SK-N-SH (cell line): ENCODE results near the gene GRIN1. TPM values are rescaled to one million over a fixed set of nuclear protein-coding genes. Genes with fewer than 3 reads are reported as not detected.

Experiments used
- CTCF ChIA-PET: fragments of 300-600, 350-600 bp; formaldehyde crosslinking; extraction: SDS; loops from one replicate; lab custom pipeline; 2021; lab: Yijun Ruan, JAX
- POLR2A ChIA-PET: fragments of 350-600 bp; sonication (Branson Sonifier 250); formaldehyde crosslinking; extraction: SDS; loops from one replicate; lab custom pipeline; 2020; ENCODE audit warnings: antibody characterized with exemption, inconsistent platforms; lab: Yijun Ruan, JAX
- DNase-seq: peaks from one replicate; pipeline ENCODE4 v3.0.0; 2012
- H2AFZ ChIP-seq: fragments of 200-600 bp; sonication (generic); 2 replicates; pipeline ENCODE4 v1.8.1; 2016; ENCODE audit warnings: antibody characterized with exemption, mild to moderate bottlenecking, low read depth
- H3F3A ChIP-seq: fragments of 200-600 bp; sonication (generic); replicated peaks from 2 replicates; pipeline ENCODE3; 2016; ENCODE audit warnings: antibody characterized with exemption, mild to moderate bottlenecking; ENCODE audit not compliant: insufficient read depth
- H3K27ac ChIP-seq, 2 experiments: fragments of 200-500 bp in 1 of 2; fragments of 200-600 bp in 1 of 2; sonication (Bioruptor generic) in 1 of 2; sonication (generic), shearing (Covaris generic) in 1 of 2; 2 replicates each; pipeline versions ENCODE4 v1.5.1 to v1.6.1; 2014 to 2016; ENCODE audit warnings: low read depth in 2 of 2, inconsistent platforms in 1 of 2, low read length in 1 of 2, mild to moderate bottlenecking in 1 of 2, mixed read lengths in 1 of 2
- H3K27me3 ChIP-seq: fragments of 200-600 bp; sonication (generic), shearing (Covaris generic); 2 replicates; pipeline ENCODE4 v1.6.1; 2016; ENCODE audit warnings: mixed run types; ENCODE audit not compliant: insufficient read depth
- H3K36me3 ChIP-seq, 2 experiments: fragments of 200-500 bp in 1 of 2; fragments of 200-600 bp in 1 of 2; sonication (Bioruptor generic) in 1 of 2; sonication (generic) in 1 of 2; replicated peaks in 1 of 2; 2 replicates each; pipeline versions ENCODE3 to v1.5.1; 2014 to 2016; ENCODE audit warnings: low read length in 1 of 2, mild to moderate bottlenecking in 1 of 2; ENCODE audit not compliant: insufficient read depth in 2 of 2, control insufficient read depth in 1 of 2
- H3K4me1 ChIP-seq, 2 experiments: fragments of 200-500 bp in 1 of 2; fragments of 200-600 bp in 1 of 2; sonication (Bioruptor generic) in 1 of 2; sonication (generic), shearing (Covaris generic) in 1 of 2; 2 replicates each; pipeline versions ENCODE4 v1.5.1 to v1.6.1; 2014 to 2016; ENCODE audit warnings: low read depth in 1 of 2, low read length in 1 of 2, mixed run types in 1 of 2; ENCODE audit not compliant: insufficient read depth in 2 of 2, control insufficient read depth in 1 of 2
- H3K4me2 ChIP-seq: fragments of 200-600 bp; sonication (generic), shearing (Covaris generic); 2 replicates; pipeline ENCODE4 v1.6.1; 2017; ENCODE audit warnings: mixed run types
- H3K4me3 ChIP-seq, 2 experiments: fragments of 200-500 bp in 1 of 2; fragments of 200-600 bp in 1 of 2; sonication (Bioruptor generic) in 1 of 2; sonication (generic), shearing (Covaris generic) in 1 of 2; 2 replicates each; pipeline versions ENCODE4 v1.5.1 to v1.8.1; 2014 to 2016; ENCODE audit warnings: low read depth in 2 of 2, inconsistent platforms in 1 of 2, low read length in 1 of 2, mild to moderate bottlenecking in 1 of 2, mixed read lengths in 1 of 2, moderate library complexity in 1 of 2
- H3K79me2 ChIP-seq: fragments of 200-600 bp; sonication (generic); 2 replicates; pipeline ENCODE4 v1.8.1; 2017; ENCODE audit warnings: mild to moderate bottlenecking; ENCODE audit not compliant: insufficient read depth
- H3K9ac ChIP-seq: fragments of 200-600 bp; sonication (generic); 2 replicates; pipeline ENCODE4 v1.6.1; 2017; ENCODE audit warnings: mixed run types
- H3K9me2 ChIP-seq: fragments of 200-600 bp; sonication (generic); 2 replicates; pipeline ENCODE4 v1.6.1; 2017; ENCODE audit warnings: mixed run types
- H3K9me3 ChIP-seq: fragments of 200-600 bp; sonication (generic); 2 replicates; pipeline ENCODE4 v1.6.1; 2017; ENCODE audit warnings: mixed run types, mild to moderate bottlenecking, moderate library complexity
- H4K20me1 ChIP-seq: fragments of 200-600 bp; sonication (generic); 2 replicates; pipeline ENCODE4 v1.6.1; 2017; ENCODE audit warnings: mild to moderate bottlenecking, mixed run types; ENCODE audit not compliant: insufficient read depth
- EP300 ChIP-seq, 2 experiments: IDR thresholded peaks; 2 replicates each; pipeline versions ENCODE4 v1.4.0 to v1.6.1; 2012; ENCODE audit warnings: borderline replicate concordance in 1 of 2, low read depth in 1 of 2, low read length in 1 of 2
- EZH2phosphoT487 ChIP-seq: fragments of 200-600 bp; sonication (generic); IDR thresholded peaks from 2 replicates; pipeline ENCODE4 v1.6.1; 2017; ENCODE audit warnings: low read depth, mixed run types, mild to moderate bottlenecking, antibody characterized with exemption, moderate library complexity, borderline replicate concordance
- FOSL2 ChIP-seq: IDR thresholded peaks from 2 replicates; pipeline ENCODE4 v1.4.0; 2012; ENCODE audit warnings: low read depth, mild to moderate bottlenecking, moderate library complexity, borderline replicate concordance
- MXI1 ChIP-seq: IDR thresholded peaks from 2 replicates; pipeline ENCODE4 v1.6.1; 2012; ENCODE audit warnings: mild to moderate bottlenecking, low read depth, low read length, improper control_type of control experiment
- NFIC ChIP-seq: IDR thresholded peaks from 2 replicates; pipeline ENCODE4 v1.4.0; 2012; ENCODE audit warnings: borderline replicate concordance
- RAD21 ChIP-seq: IDR thresholded peaks from 2 replicates; pipeline ENCODE4 v1.6.1; 2012; ENCODE audit warnings: mild to moderate bottlenecking, low read length
- RFX5 ChIP-seq: IDR thresholded peaks from 2 replicates; pipeline ENCODE4 v1.6.1; 2012; ENCODE audit warnings: mild to moderate bottlenecking, improper control_type of control experiment, low read length
- SMC3 ChIP-seq: IDR thresholded peaks from 2 replicates; pipeline ENCODE4 v1.6.1; 2012; ENCODE audit warnings: low read depth, low read length, improper control_type of control experiment
- WGBS: methylation state at CpG from one replicate; pipeline ENCODE4 v1.1.6; 2017; ENCODE audit warnings: low lambda C conversion rate; 5-methylcytosine and 5-hydroxymethylcytosine counted together
- polyA plus RNA-seq, 3 experiments: library from polyadenylated mRNA; depleted of rRNA; stranded (reverse); fragments of >200 nt; gene quantifications; 2 replicates each; pipeline ENCODE4 v1.2.3, GENCODE V29; 2012
- TF ChIP-seq, protein P1 (sequence below): IDR thresholded peaks from 2 replicates; pipeline ENCODE4 v1.4.0; 2012; ENCODE audit warnings: low read depth, borderline replicate concordance
- TF ChIP-seq, protein P2 (sequence below): fragments of 150-350 bp; IDR thresholded peaks from 2 replicates; pipeline ENCODE4 v1.6.1; 2017; ENCODE audit warnings: antibody characterized with exemption, low read length, low read depth, borderline replicate concordance
- TF ChIP-seq, protein P3 (sequence below): IDR thresholded peaks from 2 replicates; pipeline ENCODE4; 2012
- TF ChIP-seq, protein P4 (sequence below): fragments of 200-600 bp; sonication (generic); IDR thresholded peaks from 2 replicates; pipeline ENCODE4 v1.6.1; 2017; ENCODE audit warnings: antibody characterized with exemption, mild to moderate bottlenecking, moderate library complexity
- TF ChIP-seq, protein P5 (sequence below): IDR thresholded peaks from 2 replicates; pipeline ENCODE4 v1.6.1; 2012; ENCODE audit warnings: mild to moderate bottlenecking, low read depth, low read length, moderate library complexity

GRIN1 gene
- polyA plus RNA-seq, 1 of the 3 experiments (the other 2 are of a cell fraction) = not detected

DNA sequence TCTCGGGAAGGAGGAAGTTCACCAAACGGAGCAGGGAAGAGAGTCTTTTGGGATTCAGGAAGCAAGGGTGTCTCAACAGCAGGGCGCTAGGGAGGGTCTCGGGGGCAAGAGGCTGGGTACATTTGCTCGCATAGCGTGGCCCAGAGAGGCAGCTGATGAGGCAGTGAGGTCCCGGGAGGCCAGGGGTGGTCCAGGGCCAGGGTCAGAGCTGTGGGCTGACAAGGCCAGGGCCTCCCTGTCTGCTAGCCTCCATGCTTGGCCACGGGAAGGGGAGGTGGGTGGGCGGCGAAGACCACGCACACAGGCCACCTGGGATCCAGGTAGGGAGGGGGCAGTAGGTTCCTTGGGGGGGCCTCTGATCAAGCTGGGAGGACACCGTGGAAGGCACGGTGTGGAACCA lies 72.6 kb downstream of the GRIN1 start:
- Histone ChIP-seq H3K9me3 (no peaks in the 10 kb centered on the region), H2AFZ (no peak overlapping the region), H3K4me3 (no peak overlapping the region), H4K20me1 (no peaks in the 10 kb centered on the region), H3K4me1 (peaks cover 3 to 7% of the 10 kb centered on the region in 2 experiments), H3K27me3 (no peaks in the 10 kb centered on the region), H3K4me2 (no peak overlapping the region), H3F3A (no peaks in the 10 kb centered on the region), H3K36me3 (peaks cover 0 to 14% of the 10 kb centered on the region in 2 experiments), H3K9ac (no peak overlapping the region), H3K9me2 (no peaks in the 10 kb centered on the region), H3K79me2 (peaks cover 17% of the 10 kb centered on the region), H3K27ac (no peak overlapping the region)
- WGBS = 92% methylated on average over 10 of the region's 13 CpGs
- POLR2A ChIA-PET = no interaction called here
- TF ChIP-seq RFX5 (no peak), EZH2phosphoT487 (no peak), SMC3 (no peak), FOSL2 (no peak), RAD21 (no peak), MXI1 (no peak), NFIC (no peak), EP300 (IDR thresholded peaks at IDR 0.05; ENCODE audit: borderline replicate concordance in 1 of 2, low read depth in 1 of 2, low read length in 1 of 2) (no peak)
- TF ChIP-seq, protein P1, sequence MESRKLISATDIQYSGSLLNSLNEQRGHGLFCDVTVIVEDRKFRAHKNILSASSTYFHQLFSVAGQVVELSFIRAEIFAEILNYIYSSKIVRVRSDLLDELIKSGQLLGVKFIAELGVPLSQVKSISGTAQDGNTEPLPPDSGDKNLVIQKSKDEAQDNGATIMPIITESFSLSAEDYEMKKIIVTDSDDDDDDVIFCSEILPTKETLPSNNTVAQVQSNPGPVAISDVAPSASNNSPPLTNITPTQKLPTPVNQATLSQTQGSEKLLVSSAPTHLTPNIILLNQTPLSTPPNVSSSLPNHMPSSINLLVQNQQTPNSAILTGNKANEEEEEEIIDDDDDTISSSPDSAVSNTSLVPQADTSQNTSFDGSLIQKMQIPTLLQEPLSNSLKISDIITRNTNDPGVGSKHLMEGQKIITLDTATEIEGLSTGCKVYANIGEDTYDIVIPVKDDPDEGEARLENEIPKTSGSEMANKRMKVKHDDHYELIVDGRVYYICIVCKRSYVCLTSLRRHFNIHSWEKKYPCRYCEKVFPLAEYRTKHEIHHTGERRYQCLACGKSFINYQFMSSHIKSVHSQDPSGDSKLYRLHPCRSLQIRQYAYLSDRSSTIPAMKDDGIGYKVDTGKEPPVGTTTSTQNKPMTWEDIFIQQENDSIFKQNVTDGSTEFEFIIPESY = no peak
- TF ChIP-seq, protein P2, sequence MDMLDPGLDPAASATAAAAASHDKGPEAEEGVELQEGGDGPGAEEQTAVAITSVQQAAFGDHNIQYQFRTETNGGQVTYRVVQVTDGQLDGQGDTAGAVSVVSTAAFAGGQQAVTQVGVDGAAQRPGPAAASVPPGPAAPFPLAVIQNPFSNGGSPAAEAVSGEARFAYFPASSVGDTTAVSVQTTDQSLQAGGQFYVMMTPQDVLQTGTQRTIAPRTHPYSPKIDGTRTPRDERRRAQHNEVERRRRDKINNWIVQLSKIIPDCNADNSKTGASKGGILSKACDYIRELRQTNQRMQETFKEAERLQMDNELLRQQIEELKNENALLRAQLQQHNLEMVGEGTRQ = no peak
- TF ChIP-seq, protein P3, sequence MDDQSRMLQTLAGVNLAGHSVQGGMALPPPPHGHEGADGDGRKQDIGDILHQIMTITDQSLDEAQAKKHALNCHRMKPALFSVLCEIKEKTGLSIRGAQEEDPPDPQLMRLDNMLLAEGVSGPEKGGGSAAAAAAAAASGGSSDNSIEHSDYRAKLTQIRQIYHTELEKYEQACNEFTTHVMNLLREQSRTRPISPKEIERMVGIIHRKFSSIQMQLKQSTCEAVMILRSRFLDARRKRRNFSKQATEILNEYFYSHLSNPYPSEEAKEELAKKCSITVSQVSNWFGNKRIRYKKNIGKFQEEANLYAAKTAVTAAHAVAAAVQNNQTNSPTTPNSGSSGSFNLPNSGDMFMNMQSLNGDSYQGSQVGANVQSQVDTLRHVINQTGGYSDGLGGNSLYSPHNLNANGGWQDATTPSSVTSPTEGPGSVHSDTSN = no peak
- TF ChIP-seq, protein P4, sequence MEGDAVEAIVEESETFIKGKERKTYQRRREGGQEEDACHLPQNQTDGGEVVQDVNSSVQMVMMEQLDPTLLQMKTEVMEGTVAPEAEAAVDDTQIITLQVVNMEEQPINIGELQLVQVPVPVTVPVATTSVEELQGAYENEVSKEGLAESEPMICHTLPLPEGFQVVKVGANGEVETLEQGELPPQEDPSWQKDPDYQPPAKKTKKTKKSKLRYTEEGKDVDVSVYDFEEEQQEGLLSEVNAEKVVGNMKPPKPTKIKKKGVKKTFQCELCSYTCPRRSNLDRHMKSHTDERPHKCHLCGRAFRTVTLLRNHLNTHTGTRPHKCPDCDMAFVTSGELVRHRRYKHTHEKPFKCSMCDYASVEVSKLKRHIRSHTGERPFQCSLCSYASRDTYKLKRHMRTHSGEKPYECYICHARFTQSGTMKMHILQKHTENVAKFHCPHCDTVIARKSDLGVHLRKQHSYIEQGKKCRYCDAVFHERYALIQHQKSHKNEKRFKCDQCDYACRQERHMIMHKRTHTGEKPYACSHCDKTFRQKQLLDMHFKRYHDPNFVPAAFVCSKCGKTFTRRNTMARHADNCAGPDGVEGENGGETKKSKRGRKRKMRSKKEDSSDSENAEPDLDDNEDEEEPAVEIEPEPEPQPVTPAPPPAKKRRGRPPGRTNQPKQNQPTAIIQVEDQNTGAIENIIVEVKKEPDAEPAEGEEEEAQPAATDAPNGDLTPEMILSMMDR = no peak
- TF ChIP-seq, protein P5, sequence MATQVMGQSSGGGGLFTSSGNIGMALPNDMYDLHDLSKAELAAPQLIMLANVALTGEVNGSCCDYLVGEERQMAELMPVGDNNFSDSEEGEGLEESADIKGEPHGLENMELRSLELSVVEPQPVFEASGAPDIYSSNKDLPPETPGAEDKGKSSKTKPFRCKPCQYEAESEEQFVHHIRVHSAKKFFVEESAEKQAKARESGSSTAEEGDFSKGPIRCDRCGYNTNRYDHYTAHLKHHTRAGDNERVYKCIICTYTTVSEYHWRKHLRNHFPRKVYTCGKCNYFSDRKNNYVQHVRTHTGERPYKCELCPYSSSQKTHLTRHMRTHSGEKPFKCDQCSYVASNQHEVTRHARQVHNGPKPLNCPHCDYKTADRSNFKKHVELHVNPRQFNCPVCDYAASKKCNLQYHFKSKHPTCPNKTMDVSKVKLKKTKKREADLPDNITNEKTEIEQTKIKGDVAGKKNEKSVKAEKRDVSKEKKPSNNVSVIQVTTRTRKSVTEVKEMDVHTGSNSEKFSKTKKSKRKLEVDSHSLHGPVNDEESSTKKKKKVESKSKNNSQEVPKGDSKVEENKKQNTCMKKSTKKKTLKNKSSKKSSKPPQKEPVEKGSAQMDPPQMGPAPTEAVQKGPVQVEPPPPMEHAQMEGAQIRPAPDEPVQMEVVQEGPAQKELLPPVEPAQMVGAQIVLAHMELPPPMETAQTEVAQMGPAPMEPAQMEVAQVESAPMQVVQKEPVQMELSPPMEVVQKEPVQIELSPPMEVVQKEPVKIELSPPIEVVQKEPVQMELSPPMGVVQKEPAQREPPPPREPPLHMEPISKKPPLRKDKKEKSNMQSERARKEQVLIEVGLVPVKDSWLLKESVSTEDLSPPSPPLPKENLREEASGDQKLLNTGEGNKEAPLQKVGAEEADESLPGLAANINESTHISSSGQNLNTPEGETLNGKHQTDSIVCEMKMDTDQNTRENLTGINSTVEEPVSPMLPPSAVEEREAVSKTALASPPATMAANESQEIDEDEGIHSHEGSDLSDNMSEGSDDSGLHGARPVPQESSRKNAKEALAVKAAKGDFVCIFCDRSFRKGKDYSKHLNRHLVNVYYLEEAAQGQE = no peak
- no peak for DNase-seq
- CTCF ChIA-PET = interaction anchor here (1.2 to 3.6 kb wide), 3 partner anchors 16 to 89 kb away, joined by 3 to 13 read pairs (median 4); partner anchors contain the start of gene RNF224
